M059J (cell line): ENCODE measurements around the gene PRR5. TPM values are rescaled to one million over a fixed set of nuclear protein-coding genes. Genes with fewer than 3 reads are reported as not detected.
"Not testable (repeated sequence)": the region's sequence is repeated elsewhere in the genome, so short reads cannot be mapped to it uniquely, and the experiment has no call there.

Experiments used
- DNase-seq: peaks from one replicate; pipeline ENCODE4 v3.0.0-alpha.2; 2012; ENCODE audit warnings: low read depth
- total RNA-seq: library from RNA; depleted of rRNA; stranded (reverse); fragments of >200 nt; shearing (Covaris generic); gene quantifications from 2 replicates; pipeline ENCODE4 v1.2.3, GENCODE V29; 2014; rRNA removed

Gene PRR5
- not detected in 2 replicates for total RNA-seq

GRCh38 chr22:44701824-44702478 lies at the start of gene PRR5:
Gene PRR5, plus strand, starts transcription at chr22:44702204. Its CDS starts 271 bp downstream, at chr22:44702475.
- DNase-seq: no peak

- DNase-seq: not testable (repeated sequence)
Observed at GRCh38 chr22:44652866-44653265, 49.1 kb upstream of the PRR5 start.

GRCh38 chr22:44658311-44658953 lies 43.6 kb upstream of the PRR5 start:
- DNase-seq: peak; percentile 37

GRCh38 chr22:44659140-44659539 lies 42.9 kb upstream of the PRR5 start:
- DNase-seq: no peak

- no peak for DNase-seq
Observed at GRCh38 chr22:44660051-44660830, 41.8 kb upstream of the PRR5 start.

GRCh38 chr22:44661070-44661469 lies 40.9 kb upstream of the PRR5 start:
- no peak for DNase-seq

GRCh38 chr22:44661659-44662569 lies 40.1 kb upstream of the PRR5 start:
- DNase-seq: no peak

- DNase-seq: no peak
Observed at GRCh38 chr22:44663256-44663999, 38.6 kb upstream of the PRR5 start.

- DNase-seq: no peak
Observed at GRCh38 chr22:44664149-44664548, 37.9 kb upstream of the PRR5 start.

GRCh38 chr22:44665115-44665514 lies 36.9 kb upstream of the PRR5 start:
- peak; percentile 45 for DNase-seq

- no peak for DNase-seq
Observed at GRCh38 chr22:44666207-44666585, 35.8 kb upstream of the PRR5 start.

- no peak for DNase-seq
Observed at GRCh38 chr22:44667276-44667675, 34.7 kb upstream of the PRR5 start.

GRCh38 chr22:44667829-44668189 lies 34.2 kb upstream of the PRR5 start:
- DNase-seq: no peak

GRCh38 chr22:44668190-44668885 lies 33.7 kb upstream of the PRR5 start:
- no peak for DNase-seq

- no peak for DNase-seq
Observed at GRCh38 chr22:44668886-44669521, 33.0 kb upstream of the PRR5 start.

- DNase-seq: no peak
Observed at GRCh38 chr22:44669561-44669976, 32.4 kb upstream of the PRR5 start.

GRCh38 chr22:44670220-44670988 lies 31.6 kb upstream of the PRR5 start:
- DNase-seq: no peak

GRCh38 chr22:44671742-44672141 lies 30.3 kb upstream of the PRR5 start:
- peak; percentile 18 for DNase-seq

GRCh38 chr22:44672632-44673031 lies 29.4 kb upstream of the PRR5 start:
- no peak for DNase-seq
